NB4 (cell line): ENCODE data around the gene PCAT6.

Experiments used
- DNase-seq: peaks from one replicate; pipeline ENCODE4 v3.0.0; 2010; ENCODE audit warnings: low read depth
- H3K4me3 ChIP-seq: one replicate; pipeline ENCODE4 v1.5.1; 2011; ENCODE audit warnings: mild to moderate bottlenecking, low read depth, low read length, moderate library complexity
- CTCF ChIP-seq: IDR thresholded peaks from one replicate; pipeline ENCODE4 v1.5.1; 2012; ENCODE audit warnings: low read depth, low read length
- MYC ChIP-seq: IDR thresholded peaks from 2 replicates; pipeline ENCODE4 v1.6.1; 2011; ENCODE audit warnings: low read depth, low read length
- POLR2A ChIP-seq: IDR thresholded peaks from 2 replicates; pipeline ENCODE4 v1.6.1; 2011; ENCODE audit warnings: mild to moderate bottlenecking; ENCODE audit not compliant: insufficient read length; ENCODE audit errors: extremely low read depth
- TF ChIP-seq, protein P1 (sequence below): IDR thresholded peaks from 2 replicates; pipeline ENCODE4 v1.6.1; 2011; ENCODE audit warnings: low read depth, low read length

Gene PCAT6

GRCh38 chr1:202798260-202798659, 12.5 kb upstream of the PCAT6 start:
- H3K4me3 ChIP-seq = no peak overlapping the region
- TF ChIP-seq, protein P1, sequence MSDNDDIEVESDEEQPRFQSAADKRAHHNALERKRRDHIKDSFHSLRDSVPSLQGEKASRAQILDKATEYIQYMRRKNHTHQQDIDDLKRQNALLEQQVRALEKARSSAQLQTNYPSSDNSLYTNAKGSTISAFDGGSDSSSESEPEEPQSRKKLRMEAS = no peak
- no peak for TF ChIP-seq POLR2A
- no peak for DNase-seq

DNA sequence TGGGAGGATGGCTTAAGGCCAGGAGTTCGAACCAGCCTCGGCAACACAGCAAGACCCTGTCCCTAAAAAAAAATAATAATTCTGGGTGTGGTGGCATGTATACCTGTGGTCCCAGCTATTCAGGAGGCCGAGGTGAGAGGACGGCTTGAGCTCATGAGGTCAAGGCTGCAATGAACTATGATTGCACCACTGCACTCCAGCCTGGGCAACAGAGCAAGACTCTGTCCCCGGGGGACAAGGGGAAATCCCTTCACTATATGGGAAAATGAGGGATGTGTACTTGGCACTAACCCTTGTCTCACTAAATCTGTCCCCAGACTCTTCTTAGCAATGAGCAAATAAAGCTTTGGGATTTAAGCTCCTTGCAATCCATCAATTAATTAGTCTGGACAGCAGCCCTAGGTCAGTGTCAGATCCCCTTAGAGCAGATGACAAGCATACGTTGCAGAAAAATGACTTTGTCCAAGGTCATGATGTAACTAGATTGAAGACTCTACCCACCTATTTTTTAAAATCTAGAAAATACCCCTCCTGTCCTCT, 11.9 kb upstream of the PCAT6 start:
- DNase-seq = no peak
- TF ChIP-seq MYC (no peak), CTCF (no peak), POLR2A (no peak)
- TF ChIP-seq, protein P1 = no peak
- H3K4me3 ChIP-seq = no peak overlapping the region

GRCh38 chr1:202800742-202801141, 10.0 kb upstream of the PCAT6 start:
- TF ChIP-seq, protein P1 = no peak
- TF ChIP-seq CTCF = no peak
- no peak for TF ChIP-seq MYC
- TF ChIP-seq POLR2A = no peak
- no peak overlapping the region for H3K4me3 ChIP-seq
- no peak for DNase-seq

DNA sequence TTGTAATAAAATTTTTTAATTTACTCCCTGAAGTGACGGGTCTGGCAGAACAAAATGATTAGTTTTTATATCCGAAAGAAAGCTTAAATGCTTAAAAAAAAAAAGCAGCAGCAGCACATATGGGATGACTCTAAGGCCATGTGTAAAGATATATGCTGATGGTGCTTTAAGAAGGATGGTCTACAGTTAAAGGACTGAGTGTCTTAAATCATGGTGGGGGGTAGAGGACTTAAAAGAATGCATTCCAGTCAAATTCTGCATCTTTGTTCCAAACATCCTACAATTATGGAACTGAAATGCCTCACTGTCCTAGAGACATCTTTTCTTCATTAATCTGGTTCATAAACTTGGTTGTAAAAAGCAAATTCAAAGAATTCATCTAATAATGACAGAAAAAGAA, 9.6 kb upstream of the PCAT6 start:
- DNase-seq = no peak
- H3K4me3 ChIP-seq = no peak overlapping the region
- no peak for TF ChIP-seq MYC
- no peak for TF ChIP-seq POLR2A
- TF ChIP-seq CTCF = no peak
- TF ChIP-seq, protein P1 = no peak

DNA sequence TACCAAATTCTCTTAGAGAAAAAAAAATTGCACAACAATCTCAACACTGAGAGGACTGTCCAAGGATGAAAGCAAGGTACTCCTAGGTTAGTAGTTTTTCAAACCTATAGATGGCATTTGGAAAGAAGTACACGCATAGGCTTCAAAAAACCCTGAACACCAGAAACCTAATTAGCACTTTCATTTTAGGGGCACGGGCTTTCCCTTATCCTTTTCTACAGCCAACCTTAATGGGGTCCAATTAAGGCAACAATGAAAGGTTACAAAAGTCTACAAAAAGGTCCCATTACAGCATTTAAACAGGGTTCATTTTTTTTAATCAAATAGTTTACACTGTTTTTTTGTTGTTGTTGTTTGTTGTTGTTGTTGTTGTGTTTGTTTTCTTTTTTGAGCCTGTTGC, 8.7 kb upstream of the PCAT6 start:
- no peak for DNase-seq
- H3K4me3 ChIP-seq = no peak overlapping the region
- TF ChIP-seq CTCF = no peak
- no peak for TF ChIP-seq POLR2A
- no peak for TF ChIP-seq MYC
- TF ChIP-seq, protein P1 = no peak

DNA sequence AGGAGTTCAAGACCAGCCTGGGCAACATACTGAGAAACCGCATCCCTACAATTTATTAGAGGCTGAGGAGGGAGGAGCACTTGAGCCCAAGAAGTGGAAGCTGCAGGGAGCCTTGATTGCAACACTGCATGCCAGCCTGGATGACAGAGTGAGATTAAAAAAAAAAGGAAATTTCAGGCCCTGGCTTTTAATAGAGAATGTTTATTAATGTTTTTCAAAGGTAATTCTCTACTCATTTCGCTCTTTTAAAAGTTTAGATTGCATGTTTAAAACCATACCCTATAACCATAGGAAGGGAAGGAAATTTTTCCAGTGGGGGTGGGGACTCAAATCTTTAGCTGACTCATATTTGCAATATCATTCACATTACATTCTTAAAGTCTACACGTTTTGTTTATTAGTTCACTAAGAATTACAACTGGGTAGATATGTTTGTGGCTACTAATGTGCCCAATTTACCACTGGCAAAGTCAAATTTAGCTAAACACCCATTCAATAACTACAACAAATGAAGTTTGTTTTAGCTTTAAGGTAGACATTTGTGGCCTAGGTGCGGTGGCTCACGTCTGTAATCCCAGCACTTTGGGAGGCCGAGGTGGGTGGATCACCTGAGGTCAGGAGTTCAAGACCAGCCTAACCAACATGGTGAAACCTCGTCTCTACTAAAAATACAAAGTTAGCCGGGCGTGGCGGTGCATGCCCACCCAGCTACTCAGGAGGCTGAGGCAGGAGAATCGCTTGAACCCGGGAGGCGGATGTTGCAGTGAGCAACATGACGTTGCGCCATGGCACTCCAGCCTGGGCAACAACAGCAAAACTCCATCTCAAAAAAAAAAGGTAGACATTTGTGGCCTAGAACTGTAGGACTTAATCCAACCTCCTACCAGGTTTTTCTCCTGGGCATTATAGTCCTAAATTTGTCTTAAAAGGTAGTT, 7.5 kb upstream of the PCAT6 start:
- DNase-seq = peak; percentile 81
- TF ChIP-seq, protein P1 = no peak
- TF ChIP-seq MYC (no peak), CTCF (no peak), POLR2A (no peak)

More for the DNA sequence above, 7.5 kb upstream of the PCAT6 start:
- H3K4me3 ChIP-seq = peak overlapping the region; percentile 48
